ENCODE results near the gene GSTT2.
"Not testable (repeated sequence)": the region's sequence is repeated elsewhere in the genome, so short reads cannot be mapped to it uniquely, and the experiment has no call there.

DNA sequence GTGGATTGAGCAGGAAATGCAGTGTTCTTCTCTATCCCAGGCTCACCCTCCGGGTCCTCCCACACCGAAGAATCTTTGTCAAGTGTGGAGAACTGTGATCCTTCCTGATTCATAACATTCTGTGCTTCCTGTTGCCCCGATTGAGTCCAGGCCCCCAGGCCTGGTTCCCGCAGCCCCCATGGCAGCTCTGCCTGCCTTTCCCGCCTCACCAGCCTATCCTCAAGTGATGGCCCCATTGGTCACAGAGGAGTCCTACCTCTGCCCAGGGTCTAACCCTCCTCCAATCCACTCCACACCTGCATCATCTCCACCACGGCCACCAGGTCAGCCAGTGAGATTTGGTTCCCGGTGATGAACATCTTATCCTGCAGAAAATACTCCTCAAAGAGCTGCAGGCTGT, 19.8 kb downstream of the GSTT2 start:
- TF ChIP-seq, protein P1, sequence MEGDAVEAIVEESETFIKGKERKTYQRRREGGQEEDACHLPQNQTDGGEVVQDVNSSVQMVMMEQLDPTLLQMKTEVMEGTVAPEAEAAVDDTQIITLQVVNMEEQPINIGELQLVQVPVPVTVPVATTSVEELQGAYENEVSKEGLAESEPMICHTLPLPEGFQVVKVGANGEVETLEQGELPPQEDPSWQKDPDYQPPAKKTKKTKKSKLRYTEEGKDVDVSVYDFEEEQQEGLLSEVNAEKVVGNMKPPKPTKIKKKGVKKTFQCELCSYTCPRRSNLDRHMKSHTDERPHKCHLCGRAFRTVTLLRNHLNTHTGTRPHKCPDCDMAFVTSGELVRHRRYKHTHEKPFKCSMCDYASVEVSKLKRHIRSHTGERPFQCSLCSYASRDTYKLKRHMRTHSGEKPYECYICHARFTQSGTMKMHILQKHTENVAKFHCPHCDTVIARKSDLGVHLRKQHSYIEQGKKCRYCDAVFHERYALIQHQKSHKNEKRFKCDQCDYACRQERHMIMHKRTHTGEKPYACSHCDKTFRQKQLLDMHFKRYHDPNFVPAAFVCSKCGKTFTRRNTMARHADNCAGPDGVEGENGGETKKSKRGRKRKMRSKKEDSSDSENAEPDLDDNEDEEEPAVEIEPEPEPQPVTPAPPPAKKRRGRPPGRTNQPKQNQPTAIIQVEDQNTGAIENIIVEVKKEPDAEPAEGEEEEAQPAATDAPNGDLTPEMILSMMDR (IDR thresholded peaks at IDR 0.05), result not testable (repeated sequence)
- not testable (repeated sequence) for TF ChIP-seq POLR2A (IDR thresholded peaks at IDR 0.05)

Measured in adrenal gland (tissue), 5 donors.